B cell (primary cell): Measurements from ENCODE around the gene RMI2.

Source experiments
- CTCF ChIP-seq: fragments of 200-600 bp; IDR thresholded peaks from one replicate; pipeline ENCODE4 v1.8.0; 2022; ENCODE audit warnings: antibody characterized with exemption, mild to moderate bottlenecking
- EZH2 ChIP-seq: IDR thresholded peaks from 2 replicates; pipeline ENCODE4 v1.6.1; 2012; ENCODE audit warnings: borderline replicate concordance, low read depth, mild to moderate bottlenecking, moderate library complexity, low read length; ENCODE audit not compliant: insufficient read depth, poor library complexity, severe bottlenecking

- TF ChIP-seq EZH2 = no peak
- TF ChIP-seq CTCF = no peak
Measured at GRCh38 chr16:11320170-11320569, 25.1 kb upstream of the RMI2 start.
